Heart left ventricle (tissue), 16 donors: ENCODE data around the gene TNRC6C. TPM values are rescaled to one million over a fixed set of nuclear protein-coding genes. Genes with fewer than 3 reads are reported as not detected.

Experiments
- ATAC-seq, 4 donors: fragments of 200-7000 bp; cut with Tn5 transposase; one replicate each; pipeline ENCODE4 v1.9.1; 2020 to 2022; ENCODE audit warnings: moderate library complexity in 4 of 4, mild to moderate bottlenecking in 3 of 4, moderate number of reproducible peaks in 1 of 4
- DNase-seq, 5 donors: peaks; one replicate each; pipeline ENCODE4 v3.0.0-alpha.2; 2020
- H3K27ac ChIP-seq, 12 donors: fragments of 200-600 bp; sonication (generic) in 4 of 12; one replicate each; pipeline versions ENCODE4 v1.5.0 to v1.8.0; 2016 to 2022; ENCODE audit warnings: mild to moderate bottlenecking in 2 of 12
- H3K27me3 ChIP-seq, 9 donors: fragments of 200-600 bp; sonication (generic) in 2 of 9; one replicate each; pipeline versions ENCODE4 v1.5.1 to v1.8.0; 2016 to 2022; ENCODE audit warnings: mild to moderate bottlenecking in 3 of 9
- H3K36me3 ChIP-seq, 9 donors: fragments of 200-600 bp; sonication (generic) in 2 of 9; one replicate each; pipeline versions ENCODE4 v1.5.0 to v1.8.0; 2018 to 2022; ENCODE audit warnings: mild to moderate bottlenecking in 2 of 9
- H3K4me1 ChIP-seq, 12 donors: fragments of 200-600 bp; sonication (generic) in 4 of 12; one replicate each; pipeline versions ENCODE4 v1.5.0 to v1.8.0; 2016 to 2022; ENCODE audit warnings: mild to moderate bottlenecking in 3 of 12
- H3K4me3 ChIP-seq, 12 donors: fragments of 200-600 bp; sonication (generic) in 4 of 12; one replicate each; pipeline versions ENCODE4 v1.5.0 to v1.8.0; 2017 to 2022; ENCODE audit warnings: mild to moderate bottlenecking in 9 of 12, moderate library complexity in 4 of 12
- H3K9me3 ChIP-seq, 12 donors: fragments of 200-600 bp; sonication (generic) in 4 of 12; one replicate each; pipeline versions ENCODE4 v1.5.0 to v1.8.0; 2016 to 2022; ENCODE audit warnings: mild to moderate bottlenecking in 1 of 12
- CTCF ChIP-seq, 12 donors: fragments of 200-600 bp; sonication (generic) in 4 of 12; IDR thresholded peaks; one replicate each; pipeline versions ENCODE4 v1.5.0 to v1.8.0; 2018 to 2022; ENCODE audit warnings: antibody characterized with exemption in 12 of 12, mild to moderate bottlenecking in 5 of 12
- POLR2A ChIP-seq, 2 donors: fragments of 450-650 bp; IDR thresholded peaks; one replicate each; pipeline ENCODE4 v1.6.1; 2017; ENCODE audit warnings: antibody characterized with exemption in 2 of 2, mild to moderate bottlenecking in 2 of 2, moderate library complexity in 2 of 2
- WGBS, 4 donors: extraction: QIAGEN DNeasy Blood & Tissue Kit in 2 of 4; methylation state at CpG; one replicate each; pipeline versions ENCODE4 v1.1.5 to v1.1.7; 2013 to 2018; 5-methylcytosine and 5-hydroxymethylcytosine counted together
- intact Hi-C, 10 donors: fragments of 100-400 bp; cut with DNase I; formaldehyde crosslinking; loops; one replicate each; pipeline versions ENCODE4 v1.11.1 to v1.14.2; 2022
- polyA plus RNA-seq, 2 donors: library from polyadenylated mRNA; stranded (reverse); fragments of 200-250 nt; gene quantifications; one replicate each; pipeline ENCODE4 v1.2.3, GENCODE V29; 2013
- total RNA-seq, 9 donors: library from RNA; depleted of rRNA in 2 of 9; stranded (reverse); fragments of >200 nt in 2 of 9; fragmentation: NEBNext Ultra II Directional in 3 of 9; extraction: Animal tissue kit (Norgen Biotek cat#: 25700) in 3 of 9; gene quantifications; one replicate each; pipeline versions ENCODE4 v1.1.0 to v1.2.4, GENCODE V29; 2016 to 2023
- donor health status: ischemic (EF 13 %, LVEDD 7.1; RV severe dilation, severe dysfunction).
- donor health status: healthy with polysubstance abuse.
- donor health status: DM: no; HTN: yes; CAD: no.
- donor health status: DM: no; HTN: no; CAD: no.
- donor health status: ischemic (EF 25% LVEDD 6.9; RV normal size, moderate dysfunction).
- donor health status: ischemic (EF 25% LVEDD 5.7; RV mildly dilated, moderate dysfunction).
- donor health status: healthy.
- donor health status: DM: yes; HTN: yes; CAD: no.
- donor health status: ischemic (EF 35%, LVEDD 5.7; RV mildly dilated, moderate dysfunction).
- donor health status: nonischemic (EF 11% LVEDD 7.7; RV severe dilation, severe dysfunction).
- donor health status: DM: yes; HTN: yes; CAD: no.
- donor health status: PGD.
- donor health status: ischemic (EF 29% LVEDD 5.4; RV normal size, mild dysfunction).
- donor health status: nonischemic (EF 23%, LVEDD 6.1; RV moderate dilation, normal function).

Gene TNRC6C
- total and polyA plus RNA-seq, 11 donors: 7.7 to 24.7 (median 19.0) TPM

- peak in 1 of 4 donors; percentile 6 for ATAC-seq
- intact Hi-C loops: loop anchor here in 9 of 10 donors (2.0 to 10.0 kb wide), 12 partner anchors 37 to 418 kb away; no protein-coding TSS in a partner anchor
These were observed 1.5 kb downstream of the TNRC6C start for GRCh38 chr17:77959926-77960521.

GRCh38 chr17:77961741-77962140 lies 3.2 kb downstream of the TNRC6C start:
- TF ChIP-seq POLR2A (IDR thresholded peaks at IDR 0.05) (no peak), CTCF (IDR thresholded peaks at IDR 0.05) (no peak)
- no peaks in the 10 kb centered on the region for H3K9me3 ChIP-seq
- H3K36me3 ChIP-seq: no peaks in the 10 kb centered on the region
- peaks cover 6 to 85% (median 57%) of the 10 kb centered on the region in 12 donors for H3K4me1 ChIP-seq
- H3K27ac ChIP-seq: peak overlapping the region in 5 of 12 donors; percentile 7 to 87 (median 61)
- ATAC-seq: no peak
- intact Hi-C loops: loop anchor here in 6 of 10 donors (5.0 kb wide), 2 partner anchors 36 to 51 kb away; no protein-coding TSS in a partner anchor
- WGBS, 4 donors: 55 to 61% (median 57%) methylated on average over 4 of the region's 4 CpGs
- peaks cover 0 to 4% (median 0%) of the 10 kb centered on the region in 9 donors for H3K27me3 ChIP-seq
- H3K4me3 ChIP-seq: no peak overlapping the region
- DNase-seq: no peak

More at GRCh38 chr17:77959926-77960521, 1.5 kb downstream of the TNRC6C start:
- Histone ChIP-seq H3K27ac (peak overlapping the region in 11 of 12 donors; percentile 47 to 96 (median 85)), H3K36me3 (no peaks in the 10 kb centered on the region), H3K4me3 (peak overlapping the region; percentile 61 to 95 (median 76)), H3K9me3 (no peaks in the 10 kb centered on the region), H3K4me1 (peaks cover 6 to 69% (median 47%) of the 10 kb centered on the region in 12 donors), H3K27me3 (peaks cover 0 to 8% (median 0%) of the 10 kb centered on the region in 9 donors)
- no peak for DNase-seq
- 12 to 38% (median 24%) methylated on average over 23 of the region's 23 CpGs for WGBS, 4 donors
- no peak for TF ChIP-seq POLR2A (IDR thresholded peaks at IDR 0.05)
- no peak for TF ChIP-seq CTCF (IDR thresholded peaks at IDR 0.05)

DNA sequence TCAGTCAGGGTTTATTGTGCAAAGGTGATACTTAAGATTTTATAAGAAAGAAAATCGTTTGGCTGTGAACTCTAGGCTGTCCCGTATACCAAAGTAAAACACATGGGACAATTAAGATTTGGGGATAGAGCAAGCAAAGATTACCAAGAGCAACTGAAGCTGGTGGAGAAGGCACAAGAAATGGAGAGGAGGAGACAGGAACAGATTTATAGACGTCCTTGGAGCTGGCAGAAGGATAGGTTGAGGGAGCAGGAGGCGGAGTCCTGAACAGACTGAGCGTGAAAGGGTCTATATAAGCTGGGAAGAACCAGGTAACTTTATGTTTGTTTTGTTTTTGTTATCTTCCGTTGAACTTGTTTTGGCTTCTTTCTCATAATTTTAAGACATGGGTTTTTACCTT lies 3.8 kb downstream of the TNRC6C start:
- peak overlapping the region in 4 of 12 donors; percentile 0 to 55 (median 14) for H3K27ac ChIP-seq
- TF ChIP-seq POLR2A (IDR thresholded peaks at IDR 0.05): no peak
- no peak for TF ChIP-seq CTCF (IDR thresholded peaks at IDR 0.05)
- no peaks in the 10 kb centered on the region for H3K36me3 ChIP-seq
- DNase-seq: no peak
- peaks cover 6 to 80% (median 60%) of the 10 kb centered on the region in 12 donors for H3K4me1 ChIP-seq
- 67 to 72% (median 70%) methylated on average over 6 of the region's 6 CpGs for WGBS, 4 donors
- H3K4me3 ChIP-seq: no peak overlapping the region
- no peaks in the 10 kb centered on the region for H3K9me3 ChIP-seq
- ATAC-seq: no peak
- H3K27me3 ChIP-seq: peaks cover 0 to 4% (median 0%) of the 10 kb centered on the region in 9 donors
- intact Hi-C loops: loop anchor here in 6 of 10 donors (5.0 kb wide), 2 partner anchors 35 to 50 kb away; no protein-coding TSS in a partner anchor

GRCh38 chr17:77963441-77963840 lies 4.9 kb downstream of the TNRC6C start:
- Histone ChIP-seq H3K27ac (peak overlapping the region in 7 of 12 donors; percentile 0 to 55 (median 20)), H3K4me1 (peaks cover 6 to 78% (median 57%) of the 10 kb centered on the region in 12 donors), H3K36me3 (no peaks in the 10 kb centered on the region), H3K9me3 (no peaks in the 10 kb centered on the region), H3K27me3 (peaks cover 0 to 4% (median 0%) of the 10 kb centered on the region in 9 donors), H3K4me3 (peak overlapping the region in 1 of 12 donors; percentile 19)
- 17 to 29% (median 21%) methylated on average over 2 of the region's 2 CpGs for WGBS, 4 donors
- TF ChIP-seq CTCF (IDR thresholded peaks at IDR 0.05) (no peak), POLR2A (IDR thresholded peaks at IDR 0.05) (no peak)
- DNase-seq: peak in 4 of 5 donors; percentile 65 to 77 (median 72)
- intact Hi-C loops: loop anchor here in 6 of 10 donors (5.0 kb wide), 2 partner anchors 34 to 49 kb away; no protein-coding TSS in a partner anchor
- peak; percentile 66 to 85 (median 78) for ATAC-seq
